Left lung (tissue), 14 donors: ENCODE data around the gene HPRT1. TPM values are rescaled to one million over a fixed set of nuclear protein-coding genes. Genes with fewer than 3 reads are reported as not detected.

Experiments
- ATAC-seq: fragments of 200-7000 bp; cut with Tn5 transposase; one replicate; pipeline ENCODE4 v1.9.1; 2020; ENCODE audit warnings: moderate library complexity
- DNase-seq, 4 donors: peaks; one replicate each; pipeline ENCODE4 v3.0.0-alpha.2; 2013 to 2020
- H3K27ac ChIP-seq, 2 donors: fragments of 200-600 bp; sonication (generic) in 1 of 2; one replicate each; pipeline versions ENCODE4 v1.5.0 to v1.8.0; 2020 to 2021
- H3K27me3 ChIP-seq, 2 donors: fragments of 200-600 bp; sonication (generic) in 1 of 2; one replicate each; pipeline versions ENCODE4 v1.5.0 to v1.8.0; 2020 to 2021
- H3K36me3 ChIP-seq, 2 donors: fragments of 200-600 bp; sonication (generic) in 1 of 2; one replicate each; pipeline versions ENCODE4 v1.5.0 to v1.8.0; 2020 to 2021
- H3K4me1 ChIP-seq, 2 donors: fragments of 200-600 bp; one replicate each; pipeline ENCODE4 v1.8.0; 2021
- H3K4me3 ChIP-seq, 2 donors: fragments of 200-600 bp; sonication (generic) in 1 of 2; one replicate each; pipeline versions ENCODE4 v1.5.0 to v1.8.0; 2020 to 2021; ENCODE audit warnings: mild to moderate bottlenecking in 1 of 2
- H3K9me3 ChIP-seq, 2 donors: fragments of 200-600 bp; sonication (generic) in 1 of 2; one replicate each; pipeline versions ENCODE4 v1.5.0 to v1.8.0; 2020 to 2021
- intact Hi-C, 2 donors: fragments of 100-400 bp; cut with DNase I; formaldehyde crosslinking; loops; one replicate each; pipeline versions ENCODE4 v1.11.2 to v1.14.2; 2022
- long read RNA-seq, 12 donors: library from polyadenylated mRNA in 2 of 12; unstranded in 2 of 12; transcript quantifications; one replicate each; pipeline ENCODE4 v2.0.0 and lab custom pipeline, GENCODE V29; 2019 to 2026
- polyA plus RNA-seq, 6 donors: library from polyadenylated mRNA; unstranded; fragments of 120-200 nt; gene quantifications; one replicate each; pipeline ENCODE4 v1.2.1, GENCODE V29; 2013; ENCODE audit not compliant: insufficient read length in 6 of 6
- total RNA-seq, 2 donors: library from RNA; stranded (reverse); fragmentation: NEBNext Ultra II Directional; extraction: Animal tissue kit (Norgen Biotek cat#: 25700); gene quantifications; one replicate each; pipeline ENCODE4 v1.2.1, GENCODE V29; 2021
- TF ChIP-seq, protein P1 (sequence below), 2 donors: fragments of 200-600 bp; sonication (generic) in 1 of 2; IDR thresholded peaks; one replicate each; pipeline versions ENCODE4 v1.5.0 to v1.8.0; 2021; ENCODE audit warnings: antibody characterized with exemption in 2 of 2
- donor health status: DM: no; HTN: yes; CAD: no.
- donor health status: DM: no; HTN: no; CAD: no.

Gene HPRT1, protein sequence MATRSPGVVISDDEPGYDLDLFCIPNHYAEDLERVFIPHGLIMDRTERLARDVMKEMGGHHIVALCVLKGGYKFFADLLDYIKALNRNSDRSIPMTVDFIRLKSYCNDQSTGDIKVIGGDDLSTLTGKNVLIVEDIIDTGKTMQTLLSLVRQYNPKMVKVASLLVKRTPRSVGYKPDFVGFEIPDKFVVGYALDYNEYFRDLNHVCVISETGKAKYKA
- 10 to 100 TPM; 21.2 to 26.9 TPM for total RNA-seq
- 10 to 100 TPM; 17.5 to 21.2 (median 18.2) TPM for polyA plus RNA-seq
- long read RNA-seq, donor 1, partial matches to known transcripts = 0 of 8 reads
- long read RNA-seq, donor 1, other reads (novel, unspliced or antisense) = 7 of 8 reads
- long read RNA-seq, donor 2, partial matches to known transcripts = 0 of 15 reads
- long read RNA-seq, donor 2, other reads (novel, unspliced or antisense) = 14 of 15 reads
- long read RNA-seq, donor 3, partial matches to known transcripts = 0 of 7 reads
- long read RNA-seq, donor 3, other reads (novel, unspliced or antisense) = 5 of 7 reads
- long read RNA-seq, donor 4, partial matches to known transcripts = 0 of 2 reads
- long read RNA-seq, donor 4, other reads (novel, unspliced or antisense) = 0 of 2 reads
- long read RNA-seq, donor 5, partial matches to known transcripts = 0 of 7 reads
- long read RNA-seq, donor 5, other reads (novel, unspliced or antisense) = 6 of 7 reads
- long read RNA-seq, donor 6, partial matches to known transcripts = 0 of 3 reads
- long read RNA-seq, donor 6, other reads (novel, unspliced or antisense) = 0 of 3 reads
- long read RNA-seq, donor 7 = 0 reads
- long read RNA-seq, donor 8, partial matches to known transcripts = 0 of 10 reads
- long read RNA-seq, donor 8, other reads (novel, unspliced or antisense) = 10 of 10 reads
- long read RNA-seq, donor 9 = 0 reads
- long read RNA-seq, donor 10, partial matches to known transcripts = 0 of 3 reads
- long read RNA-seq, donor 10, other reads (novel, unspliced or antisense) = 0 of 3 reads
- long read RNA-seq, donor 11, partial matches to known transcripts = 6 of 29 reads
- long read RNA-seq, donor 11, other reads (novel, unspliced or antisense) = 23 of 29 reads
- long read RNA-seq, donor 12, partial matches to known transcripts = 0 of 8 reads
- long read RNA-seq, donor 12, other reads (novel, unspliced or antisense) = 7 of 8 reads

DNA sequence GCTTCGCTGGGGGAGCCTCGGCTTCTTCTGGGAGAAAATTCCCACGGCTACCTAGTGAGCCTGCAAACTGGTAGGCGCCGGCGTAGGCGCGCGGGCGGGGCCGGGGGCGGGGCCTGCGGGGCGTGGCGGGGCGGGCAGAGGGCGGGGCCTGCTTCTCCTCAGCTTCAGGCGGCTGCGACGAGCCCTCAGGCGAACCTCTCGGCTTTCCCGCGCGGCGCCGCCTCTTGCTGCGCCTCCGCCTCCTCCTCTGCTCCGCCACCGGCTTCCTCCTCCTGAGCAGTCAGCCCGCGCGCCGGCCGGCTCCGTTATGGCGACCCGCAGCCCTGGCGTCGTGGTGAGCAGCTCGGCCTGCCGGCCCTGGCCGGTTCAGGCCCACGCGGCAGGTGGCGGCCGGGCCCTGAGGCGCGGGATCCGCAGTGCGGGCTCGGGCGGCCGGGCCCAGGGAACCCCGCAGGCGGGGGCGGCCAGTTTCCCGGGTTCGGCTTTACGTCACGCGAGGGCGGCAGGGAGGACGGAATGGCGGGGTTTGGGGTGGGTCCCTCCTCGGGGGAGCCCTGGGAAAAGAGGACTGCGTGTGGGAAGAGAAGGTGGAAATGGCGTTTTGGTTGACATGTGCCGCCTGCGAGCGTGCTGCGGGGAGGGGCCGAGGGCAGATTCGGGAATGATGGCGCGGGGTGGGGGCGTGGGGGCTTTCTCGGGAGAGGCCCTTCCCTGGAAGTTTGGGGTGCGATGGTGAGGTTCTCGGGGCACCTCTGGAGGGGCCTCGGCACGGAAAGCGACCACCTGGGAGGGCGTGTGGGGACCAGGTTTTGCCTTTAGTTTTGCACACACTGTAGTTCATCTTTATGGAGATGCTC is at the start of gene HPRT1:
Gene HPRT1 (plus strand): TSS at position 161 of the 857 bp plus-strand sequence. CDS start 147 bp downstream, at position 308.
- intact Hi-C loops = no loop called here
- Histone ChIP-seq H3K27me3 (no peaks in the 10 kb centered on the region), H3K4me1 (no peaks in the 10 kb centered on the region), H3K27ac (peak within 1 kb of the TSS; percentile 65 to 86), H3K36me3 (no peaks in the 10 kb centered on the region), H3K9me3 (no peaks in the 10 kb centered on the region), H3K4me3 (peak within 1 kb of the TSS; percentile 51 to 59)
- DNase-seq = peak; percentile 54 to 97 (median 86)
- ATAC-seq = peak; percentile 98
- TF ChIP-seq, protein P1, sequence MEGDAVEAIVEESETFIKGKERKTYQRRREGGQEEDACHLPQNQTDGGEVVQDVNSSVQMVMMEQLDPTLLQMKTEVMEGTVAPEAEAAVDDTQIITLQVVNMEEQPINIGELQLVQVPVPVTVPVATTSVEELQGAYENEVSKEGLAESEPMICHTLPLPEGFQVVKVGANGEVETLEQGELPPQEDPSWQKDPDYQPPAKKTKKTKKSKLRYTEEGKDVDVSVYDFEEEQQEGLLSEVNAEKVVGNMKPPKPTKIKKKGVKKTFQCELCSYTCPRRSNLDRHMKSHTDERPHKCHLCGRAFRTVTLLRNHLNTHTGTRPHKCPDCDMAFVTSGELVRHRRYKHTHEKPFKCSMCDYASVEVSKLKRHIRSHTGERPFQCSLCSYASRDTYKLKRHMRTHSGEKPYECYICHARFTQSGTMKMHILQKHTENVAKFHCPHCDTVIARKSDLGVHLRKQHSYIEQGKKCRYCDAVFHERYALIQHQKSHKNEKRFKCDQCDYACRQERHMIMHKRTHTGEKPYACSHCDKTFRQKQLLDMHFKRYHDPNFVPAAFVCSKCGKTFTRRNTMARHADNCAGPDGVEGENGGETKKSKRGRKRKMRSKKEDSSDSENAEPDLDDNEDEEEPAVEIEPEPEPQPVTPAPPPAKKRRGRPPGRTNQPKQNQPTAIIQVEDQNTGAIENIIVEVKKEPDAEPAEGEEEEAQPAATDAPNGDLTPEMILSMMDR (IDR thresholded peaks at IDR 0.05) = no peak

DNA sequence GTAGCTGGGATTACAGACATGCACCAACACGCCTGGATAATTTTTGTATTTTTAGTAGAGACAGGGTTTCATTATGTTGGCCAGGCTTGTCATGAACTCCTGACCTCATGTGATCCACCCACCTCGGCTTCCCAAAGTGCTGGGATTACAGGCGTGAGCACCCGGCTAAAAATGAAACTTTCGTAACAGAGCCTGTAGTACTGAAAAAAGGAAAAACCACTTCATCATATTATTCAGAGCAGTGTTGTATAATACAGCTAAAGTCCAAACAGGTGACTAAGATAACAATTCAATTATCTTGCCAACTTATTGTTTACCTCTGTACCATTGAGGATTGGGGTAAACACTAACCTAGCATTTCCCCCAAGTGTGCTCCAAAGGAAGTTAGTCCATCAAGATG is 43.9 kb upstream of the HPRT1 start:
- Histone ChIP-seq H3K4me1 (no peaks in the 10 kb centered on the region), H3K27me3 (no peaks in the 10 kb centered on the region), H3K4me3 (no peak overlapping the region), H3K36me3 (peaks cover 0 to 31% of the 10 kb centered on the region in 2 donors), H3K9me3 (no peaks in the 10 kb centered on the region), H3K27ac (no peak overlapping the region)
- ATAC-seq = no peak
- TF ChIP-seq, protein P1 (IDR thresholded peaks at IDR 0.05) = no peak
- intact Hi-C loops = no loop called here
- no peak for DNase-seq

DNA sequence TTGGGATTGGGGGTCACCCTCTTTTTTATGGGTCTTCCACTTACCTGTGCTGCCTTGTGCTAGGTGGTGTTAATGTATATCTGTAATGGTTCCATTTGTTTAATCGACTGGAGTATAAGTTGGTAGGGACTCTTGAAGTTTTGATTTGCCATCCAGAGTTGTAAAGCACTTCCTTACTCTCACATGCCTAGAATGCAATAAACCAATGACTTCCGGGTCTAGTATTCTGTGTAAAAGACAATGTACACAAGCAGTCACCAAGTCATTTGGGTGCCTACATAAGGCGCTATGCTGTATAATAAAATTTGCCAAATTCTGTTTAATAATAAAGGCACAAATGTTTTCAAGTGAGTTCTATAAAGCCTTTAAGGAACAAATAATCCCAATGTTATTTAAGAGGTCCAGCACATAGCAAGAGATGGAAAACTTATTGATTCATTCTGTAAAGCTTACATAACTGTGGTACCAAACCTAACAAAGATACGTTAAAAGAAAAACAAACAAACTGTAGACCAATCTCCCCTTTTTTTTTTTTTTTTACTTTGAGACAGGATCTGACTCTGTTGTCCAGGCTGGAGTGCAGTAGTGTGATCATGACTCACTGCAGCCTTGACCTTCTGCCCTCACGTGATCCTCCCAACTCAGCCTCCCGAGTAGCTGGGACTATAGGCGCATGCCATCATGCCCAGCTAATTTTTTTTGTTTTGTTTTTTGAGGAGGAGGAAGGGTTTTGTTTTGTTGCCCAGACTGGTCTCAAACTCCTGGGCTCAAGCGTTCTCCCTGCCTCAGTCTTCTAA is 41.5 kb upstream of the HPRT1 start:
- peaks cover 0 to 31% of the 10 kb centered on the region in 2 donors for H3K36me3 ChIP-seq
- intact Hi-C loops = no loop called here
- no peaks in the 10 kb centered on the region for H3K4me1 ChIP-seq
- H3K27me3 ChIP-seq = no peaks in the 10 kb centered on the region
- H3K9me3 ChIP-seq = no peaks in the 10 kb centered on the region
- H3K4me3 ChIP-seq = no peak overlapping the region
- H3K27ac ChIP-seq = no peak overlapping the region
- ATAC-seq (no peak), DNase-seq (no peak)
- TF ChIP-seq, protein P1 (IDR thresholded peaks at IDR 0.05) = no peak

DNA sequence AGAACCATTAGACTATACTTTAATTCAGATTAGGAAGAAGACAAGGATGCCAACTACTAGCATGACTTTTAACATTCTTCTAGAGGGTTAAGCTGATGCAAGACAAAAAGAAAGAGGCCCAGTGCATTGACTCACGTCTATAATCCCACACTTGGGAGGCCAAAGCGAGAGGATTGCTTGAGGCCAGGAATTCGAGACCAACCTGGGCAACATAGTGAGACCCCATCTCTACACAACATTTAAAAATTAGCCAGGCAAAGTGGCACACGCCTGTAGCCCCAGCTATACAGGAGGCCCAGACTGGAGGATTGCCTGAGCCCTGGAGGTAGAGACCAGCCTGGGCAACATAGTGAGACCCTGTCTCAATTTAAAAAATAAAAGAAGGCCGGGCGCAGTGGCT is 40.2 kb upstream of the HPRT1 start:
- ATAC-seq (no peak), DNase-seq (no peak)
- Histone ChIP-seq H3K27me3 (no peaks in the 10 kb centered on the region), H3K36me3 (peaks cover 0 to 28% of the 10 kb centered on the region in 2 donors), H3K9me3 (no peaks in the 10 kb centered on the region), H3K4me1 (no peaks in the 10 kb centered on the region), H3K27ac (no peak overlapping the region), H3K4me3 (no peak overlapping the region)
- TF ChIP-seq, protein P1 (IDR thresholded peaks at IDR 0.05) = no peak
- intact Hi-C loops = no loop called here
